Activated naive CD4-positive, alpha-beta T cell treated with anti-CD3 and anti-CD28 coated beads, Interleukin-2, amount 10 ng/mL, durations not matched to agents 7 days and 5 days (primary cell): ENCODE results near the gene CFL2.
"Not testable (repeated sequence)": the region's sequence is repeated elsewhere in the genome, so short reads cannot be mapped to it uniquely, and the experiment has no call there.

ENCODE experiments used
- CTCF ChIA-PET: fragments of 350-600 bp; sonication (Branson Sonifier 250); formaldehyde crosslinking; loops from one replicate; lab custom pipeline; 2021; ENCODE audit warnings: antibody characterized with exemption; lab: Charles Lee
- DNase-seq: peaks from one replicate; pipeline ENCODE4 v3.0.0-alpha.2; 2020
- H3K27ac Mint-ChIP-seq: one replicate; pipeline ENCODE4 v1.8.0; 2021; ENCODE audit warnings: mild to moderate bottlenecking, moderate library complexity, mixed read lengths
- H3K27me3 Mint-ChIP-seq: one replicate; pipeline ENCODE4 v1.8.0; 2021; ENCODE audit warnings: mild to moderate bottlenecking, mixed read lengths
- H3K36me3 Mint-ChIP-seq: one replicate; pipeline ENCODE4 v1.8.0; 2021; ENCODE audit warnings: mixed read lengths
- H3K4me1 Mint-ChIP-seq: one replicate; pipeline ENCODE4 v1.8.0; 2021; ENCODE audit warnings: mixed read lengths
- H3K4me3 Mint-ChIP-seq: one replicate; pipeline ENCODE4 v1.8.0; 2021; ENCODE audit warnings: mild to moderate bottlenecking, moderate library complexity, mixed read lengths
- H3K9me3 Mint-ChIP-seq: one replicate; pipeline ENCODE4 v1.8.0; 2021; ENCODE audit warnings: mixed read lengths

Gene CFL2

GRCh38 chr14:34700622-34701130 lies 13.7 kb downstream of the CFL2 start:
- no peaks in the 10 kb centered on the region for H3K4me1 Mint-ChIP-seq
- no peaks in the 10 kb centered on the region for H3K9me3 Mint-ChIP-seq
- no peaks in the 10 kb centered on the region for H3K36me3 Mint-ChIP-seq
- H3K4me3 Mint-ChIP-seq: no peak overlapping the region
- no peak for DNase-seq
- H3K27ac Mint-ChIP-seq: no peak overlapping the region
- CTCF ChIA-PET: interaction anchor here (1.3 kb wide), 1 partner anchor 14 kb away, joined by 3 read pairs; no protein-coding TSS in a partner anchor
- H3K27me3 Mint-ChIP-seq: peaks cover 3% of the 10 kb centered on the region

- Mint-ChIP-seq H3K4me1 (no peaks in the 10 kb centered on the region), H3K9me3 (no peaks in the 10 kb centered on the region), H3K4me3 (no peak overlapping the region), H3K27ac (no peak overlapping the region), H3K27me3 (peaks cover 3% of the 10 kb centered on the region), H3K36me3 (no peaks in the 10 kb centered on the region)
- DNase-seq: no peak
- CTCF ChIA-PET: interaction anchor here (1.3 kb wide), 1 partner anchor 14 kb away, joined by 3 read pairs; no protein-coding TSS in a partner anchor
Measured at GRCh38 chr14:34699873-34700621, 14.3 kb downstream of the CFL2 start.

GRCh38 chr14:34694216-34694615 lies 20.2 kb downstream of the CFL2 start:
- H3K4me3 Mint-ChIP-seq, H3K9me3 Mint-ChIP-seq: not testable (repeated sequence)
- CTCF ChIA-PET: interaction anchor here (0.7 kb wide), 1 partner anchor 28 kb away, joined by 4 read pairs; no protein-coding TSS in a partner anchor

GRCh38 chr14:34693228-34693939 lies 21.0 kb downstream of the CFL2 start:
- Mint-ChIP-seq H3K9me3 (no peaks in the 10 kb centered on the region), H3K36me3 (no peaks in the 10 kb centered on the region), H3K4me1 (peaks cover 11% of the 10 kb centered on the region), H3K4me3 (peak overlapping the region; percentile 34), H3K27me3 (peaks cover 19% of the 10 kb centered on the region), H3K27ac (no peak overlapping the region)
- CTCF ChIA-PET: interaction anchor here (0.9 to 1.0 kb wide), 2 partner anchors 20 to 29 kb away, joined by 4 to 6 read pairs; no protein-coding TSS in a partner anchor
- peak; percentile 51 for DNase-seq

More at GRCh38 chr14:34694216-34694615, 20.2 kb downstream of the CFL2 start:
- Mint-ChIP-seq H3K27me3 (peaks cover 19% of the 10 kb centered on the region), H3K4me1 (peaks cover 11% of the 10 kb centered on the region)
- not testable (repeated sequence) for DNase-seq, H3K36me3 Mint-ChIP-seq, H3K27ac Mint-ChIP-seq

GRCh38 chr14:34692898-34693227 lies 21.5 kb downstream of the CFL2 start:
- H3K4me3 Mint-ChIP-seq: no peak overlapping the region
- no peaks in the 10 kb centered on the region for H3K9me3 Mint-ChIP-seq
- no peak overlapping the region for H3K27ac Mint-ChIP-seq
- CTCF ChIA-PET: interaction anchor here (0.9 to 1.0 kb wide), 2 partner anchors 19 to 30 kb away, joined by 4 to 6 read pairs; no protein-coding TSS in a partner anchor
- peaks cover 11% of the 10 kb centered on the region for H3K4me1 Mint-ChIP-seq
- H3K36me3 Mint-ChIP-seq: no peaks in the 10 kb centered on the region
- H3K27me3 Mint-ChIP-seq: peaks cover 19% of the 10 kb centered on the region
- DNase-seq: no peak

GRCh38 chr14:34692348-34692747 lies 22.0 kb downstream of the CFL2 start:
- Mint-ChIP-seq H3K4me1 (peaks cover 11% of the 10 kb centered on the region), H3K9me3 (no peaks in the 10 kb centered on the region), H3K36me3 (no peaks in the 10 kb centered on the region), H3K27me3 (peaks cover 19% of the 10 kb centered on the region), H3K27ac (no peak overlapping the region), H3K4me3 (no peak overlapping the region)
- CTCF ChIA-PET: interaction anchor here (0.9 to 1.0 kb wide), 2 partner anchors 19 to 31 kb away, joined by 4 to 6 read pairs; no protein-coding TSS in a partner anchor
- DNase-seq: no peak

GRCh38 chr14:34691206-34691605 lies 23.2 kb downstream of the CFL2 start:
- Mint-ChIP-seq H3K9me3 (no peaks in the 10 kb centered on the region), H3K4me1 (peaks cover 11% of the 10 kb centered on the region), H3K36me3 (no peaks in the 10 kb centered on the region), H3K4me3 (no peak overlapping the region), H3K27me3 (peaks cover 22% of the 10 kb centered on the region), H3K27ac (no peak overlapping the region)
- DNase-seq: no peak
- CTCF ChIA-PET: interaction anchor here (1.6 kb wide), 1 partner anchor 18 kb away, joined by 3 read pairs; no protein-coding TSS in a partner anchor

- Mint-ChIP-seq H3K36me3 (no peaks in the 10 kb centered on the region), H3K27ac (no peak overlapping the region), H3K9me3 (no peaks in the 10 kb centered on the region), H3K4me3 (no peak overlapping the region), H3K4me1 (peaks cover 12% of the 10 kb centered on the region), H3K27me3 (peaks cover 28% of the 10 kb centered on the region)
- CTCF ChIA-PET: interaction anchor here (2.9 kb wide), 1 partner anchor 34 kb away, joined by 8 read pairs; no protein-coding TSS in a partner anchor
- no peak for DNase-seq
Measured at GRCh38 chr14:34688470-34689206, 25.8 kb downstream of the CFL2 start.

- Mint-ChIP-seq H3K4me1 (peaks cover 11% of the 10 kb centered on the region), H3K27ac (no peak overlapping the region), H3K4me3 (no peak overlapping the region), H3K9me3 (no peaks in the 10 kb centered on the region), H3K36me3 (no peaks in the 10 kb centered on the region), H3K27me3 (peaks cover 22% of the 10 kb centered on the region)
- CTCF ChIA-PET: interaction anchor here (1.1 to 2.9 kb wide), 2 partner anchors 14 to 37 kb away, joined by 3 to 8 read pairs; no protein-coding TSS in a partner anchor
- no peak for DNase-seq
Measured at GRCh38 chr14:34685819-34686428, 28.5 kb downstream of the CFL2 start.

- H3K9me3 Mint-ChIP-seq: no peaks in the 10 kb centered on the region
- no peak overlapping the region for H3K27ac Mint-ChIP-seq
- no peak for DNase-seq
- H3K27me3 Mint-ChIP-seq: peaks cover 19% of the 10 kb centered on the region
- CTCF ChIA-PET: no interaction called here
- no peak overlapping the region for H3K4me3 Mint-ChIP-seq
- H3K36me3 Mint-ChIP-seq: no peaks in the 10 kb centered on the region
- H3K4me1 Mint-ChIP-seq: peaks cover 11% of the 10 kb centered on the region
Measured at GRCh38 chr14:34684578-34684977, 29.8 kb downstream of the CFL2 start.

- no peaks in the 10 kb centered on the region for H3K9me3 Mint-ChIP-seq
- CTCF ChIA-PET: no interaction called here
- H3K4me1 Mint-ChIP-seq: peaks cover 11% of the 10 kb centered on the region
- no peaks in the 10 kb centered on the region for H3K36me3 Mint-ChIP-seq
- no peak overlapping the region for H3K4me3 Mint-ChIP-seq
- peaks cover 19% of the 10 kb centered on the region for H3K27me3 Mint-ChIP-seq
- peak; percentile 42 for DNase-seq
- H3K27ac Mint-ChIP-seq: no peak overlapping the region
Measured at GRCh38 chr14:34682787-34683321, 31.5 kb downstream of the CFL2 start.

- Mint-ChIP-seq H3K27ac (no peak overlapping the region), H3K9me3 (no peaks in the 10 kb centered on the region), H3K4me1 (peaks cover 11% of the 10 kb centered on the region), H3K36me3 (no peaks in the 10 kb centered on the region), H3K27me3 (peaks cover 14% of the 10 kb centered on the region), H3K4me3 (no peak overlapping the region)
- DNase-seq: no peak
- CTCF ChIA-PET: no interaction called here
Measured at GRCh38 chr14:34680806-34681479, 33.5 kb downstream of the CFL2 start.

- Mint-ChIP-seq H3K9me3 (no peaks in the 10 kb centered on the region), H3K36me3 (no peaks in the 10 kb centered on the region), H3K4me1 (peaks cover 11% of the 10 kb centered on the region), H3K27me3 (peaks cover 10% of the 10 kb centered on the region), H3K27ac (no peak overlapping the region), H3K4me3 (no peak overlapping the region)
- CTCF ChIA-PET: no interaction called here
- DNase-seq: no peak
Measured at GRCh38 chr14:34678735-34679134, 35.7 kb downstream of the CFL2 start.
